Endodermal cell (in vitro differentiated cells): Measurements from ENCODE around the gene MAPRE2. TPM values are rescaled to one million over a fixed set of nuclear protein-coding genes. Genes with fewer than 3 reads are reported as not detected.

Experiments
- DNase-seq: peaks from one replicate; pipeline ENCODE4 v3.0.0-alpha.2; 2017
- H3K27ac ChIP-seq: 2 replicates; pipeline ENCODE4 v1.5.1; 2013; ENCODE audit warnings: mild to moderate bottlenecking, low read depth, low read length, moderate library complexity
- H3K27me3 ChIP-seq: 2 replicates; pipeline ENCODE4 v1.6.1; 2013; ENCODE audit warnings: mild to moderate bottlenecking, low read length, moderate library complexity; ENCODE audit not compliant: insufficient read depth, control insufficient read depth, poor library complexity, severe bottlenecking
- H3K36me3 ChIP-seq: 2 replicates; pipeline ENCODE4 v1.7.0; 2013; ENCODE audit warnings: mild to moderate bottlenecking, low read length, moderate library complexity; ENCODE audit not compliant: control insufficient read depth, insufficient read depth
- H3K4me1 ChIP-seq: one replicate; pipeline ENCODE4 v1.7.0; 2013; ENCODE audit warnings: low read length; ENCODE audit not compliant: control insufficient read depth, insufficient read depth
- H3K4me3 ChIP-seq: 2 replicates; pipeline ENCODE4 v1.5.1; 2013; ENCODE audit warnings: mild to moderate bottlenecking, low read length, moderate library complexity
- H3K9ac ChIP-seq: 2 replicates; pipeline ENCODE4 v1.6.1; 2013; ENCODE audit warnings: mild to moderate bottlenecking, low read length, moderate library complexity; ENCODE audit not compliant: poor library complexity, severe bottlenecking; ENCODE audit errors: extremely low read depth
- H3K9me3 ChIP-seq: 2 replicates; pipeline ENCODE4 v1.6.1; 2013; ENCODE audit warnings: mild to moderate bottlenecking, low read length, moderate library complexity; ENCODE audit not compliant: control insufficient read depth
- H3K27ac Mint-ChIP-seq: 2 replicates; pipeline ENCODE4 v1.8.0; 2020; ENCODE audit warnings: mixed read lengths
- H3K27me3 Mint-ChIP-seq: 2 replicates; pipeline ENCODE4 v1.8.0; 2021; ENCODE audit warnings: mild to moderate bottlenecking, mixed read lengths; ENCODE audit not compliant: insufficient read depth
- H3K36me3 Mint-ChIP-seq: 2 replicates; pipeline ENCODE4 v1.8.0; 2020; ENCODE audit warnings: low read depth, mixed read lengths
- H3K4me1 Mint-ChIP-seq: 2 replicates; pipeline ENCODE4 v1.8.0; 2020; ENCODE audit warnings: mixed read lengths
- H3K4me3 Mint-ChIP-seq: 2 replicates; pipeline ENCODE4 v1.8.0; 2020; ENCODE audit warnings: mild to moderate bottlenecking, moderate library complexity, mixed read lengths
- H3K9me3 Mint-ChIP-seq: 2 replicates; pipeline ENCODE4 v1.8.0; 2020; ENCODE audit warnings: mild to moderate bottlenecking, mixed read lengths
- CTCF ChIP-seq: fragments of 200-600 bp; sonication (generic); conservative IDR thresholded peaks from 2 replicates; pipeline ENCODE4 v1.5.0; 2021; ENCODE audit warnings: antibody characterized with exemption, mild to moderate bottlenecking
- WGBS, 2 experiments: methylation state at CpG; one replicate each; pipeline versions ENCODE4 v1.1.5 to v1.1.7; 2013; ENCODE audit warnings: missing lambda C conversion rate in 2 of 2, mixed read lengths in 1 of 2; ENCODE audit not compliant: insufficient coverage in 1 of 2, insufficient read length in 1 of 2; 5-methylcytosine and 5-hydroxymethylcytosine counted together
- total RNA-seq, 2 donors: library from RNA; stranded (reverse); fragmentation: NEBNext Ultra II Directional in 1 of 2; extraction: Animal tissue kit (Norgen Biotek cat#: 25700) in 1 of 2; gene quantifications; 2 replicates in 1 of 2; 3 replicates in 1 of 2; pipeline ENCODE4 v1.2.1, GENCODE V29; 2021

MAPRE2 gene
- total RNA-seq, 2 donors from 2014 or later, result 15.2 to 16.5 TPM

- no peak overlapping the region for H3K27ac ChIP-seq
- WGBS, 2 experiments, result 90 to 98% methylated on average over 7 to 9 of the region's 9 CpGs
- peaks cover 24% of the 10 kb centered on the region for H3K4me1 Mint-ChIP-seq
- H3K4me3 Mint-ChIP-seq, result no peak overlapping the region
- H3K27me3 ChIP-seq, result no peaks in the 10 kb centered on the region
- no peak for DNase-seq
- H3K36me3 Mint-ChIP-seq, result no peaks in the 10 kb centered on the region
- H3K9me3 Mint-ChIP-seq, result no peaks in the 10 kb centered on the region
- TF ChIP-seq CTCF, result no peak
- H3K4me3 ChIP-seq, result no peak overlapping the region
- no peaks in the 10 kb centered on the region for H3K36me3 ChIP-seq
- no peaks in the 10 kb centered on the region for H3K27me3 Mint-ChIP-seq
- H3K9ac ChIP-seq, result no peak overlapping the region
- H3K9me3 ChIP-seq, result no peaks in the 10 kb centered on the region
- H3K27ac Mint-ChIP-seq, result no peak overlapping the region
- H3K4me1 ChIP-seq, result peaks cover 3% of the 10 kb centered on the region
Observed at GRCh38 chr18:35060122-35060815, 19.1 kb downstream of the MAPRE2 start.

- H3K27ac ChIP-seq, result no peak overlapping the region
- no peaks in the 10 kb centered on the region for H3K9me3 ChIP-seq
- no peak for TF ChIP-seq CTCF
- Mint-ChIP-seq H3K27ac (no peak overlapping the region), H3K27me3 (no peaks in the 10 kb centered on the region), H3K36me3 (no peaks in the 10 kb centered on the region), H3K9me3 (no peaks in the 10 kb centered on the region), H3K4me1 (peaks cover 24% of the 10 kb centered on the region), H3K4me3 (no peak overlapping the region)
- peaks cover 3% of the 10 kb centered on the region for H3K4me1 ChIP-seq
- no peak overlapping the region for H3K4me3 ChIP-seq
- 90 to 94% methylated on average over 7 of the region's 7 CpGs for WGBS, 2 experiments
- H3K9ac ChIP-seq, result no peak overlapping the region
- DNase-seq, result no peak
- no peaks in the 10 kb centered on the region for H3K36me3 ChIP-seq
- H3K27me3 ChIP-seq, result no peaks in the 10 kb centered on the region
Observed at GRCh38 chr18:35061336-35061735, 20.1 kb downstream of the MAPRE2 start.

- H3K9me3 Mint-ChIP-seq, result no peaks in the 10 kb centered on the region
- no peaks in the 10 kb centered on the region for H3K36me3 ChIP-seq
- H3K27me3 ChIP-seq, result no peaks in the 10 kb centered on the region
- DNase-seq, result no peak
- no peaks in the 10 kb centered on the region for H3K9me3 ChIP-seq
- H3K9ac ChIP-seq, result no peak overlapping the region
- WGBS, 2 experiments, result 67 to 79% methylated on average over 6 to 7 of the region's 7 CpGs
- no peak overlapping the region for H3K4me3 Mint-ChIP-seq
- no peak overlapping the region for H3K4me3 ChIP-seq
- peaks cover 27% of the 10 kb centered on the region for H3K4me1 Mint-ChIP-seq
- H3K4me1 ChIP-seq, result peaks cover 3% of the 10 kb centered on the region
- no peak for TF ChIP-seq CTCF
- no peak overlapping the region for H3K27ac ChIP-seq
- no peaks in the 10 kb centered on the region for H3K27me3 Mint-ChIP-seq
- H3K36me3 Mint-ChIP-seq, result no peaks in the 10 kb centered on the region
- H3K27ac Mint-ChIP-seq, result no peak overlapping the region
Observed at GRCh38 chr18:35061804-35062203, 20.6 kb downstream of the MAPRE2 start.
